ENCODE results near the gene AOC2.

DNA sequence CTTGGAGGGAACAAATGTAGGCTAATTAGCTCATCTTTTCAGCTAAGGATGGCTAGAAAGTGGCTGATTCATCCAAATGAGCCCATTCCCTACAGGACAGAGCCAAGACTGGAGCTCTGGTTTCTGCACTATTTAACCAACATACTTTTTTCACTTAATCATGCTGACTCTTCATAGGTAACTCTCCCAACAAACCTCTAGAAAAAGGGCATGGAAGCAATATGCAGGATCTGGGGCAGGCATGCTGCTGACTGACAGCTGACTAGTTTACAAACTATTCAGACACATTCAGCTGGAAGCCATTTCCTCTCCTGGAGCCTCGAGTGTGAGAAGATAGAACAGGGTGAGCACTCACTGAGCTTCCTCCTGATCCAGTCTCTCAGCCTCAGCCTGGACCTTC is 26.5 kb upstream of the AOC2 start:
- TF ChIP-seq, protein P1, sequence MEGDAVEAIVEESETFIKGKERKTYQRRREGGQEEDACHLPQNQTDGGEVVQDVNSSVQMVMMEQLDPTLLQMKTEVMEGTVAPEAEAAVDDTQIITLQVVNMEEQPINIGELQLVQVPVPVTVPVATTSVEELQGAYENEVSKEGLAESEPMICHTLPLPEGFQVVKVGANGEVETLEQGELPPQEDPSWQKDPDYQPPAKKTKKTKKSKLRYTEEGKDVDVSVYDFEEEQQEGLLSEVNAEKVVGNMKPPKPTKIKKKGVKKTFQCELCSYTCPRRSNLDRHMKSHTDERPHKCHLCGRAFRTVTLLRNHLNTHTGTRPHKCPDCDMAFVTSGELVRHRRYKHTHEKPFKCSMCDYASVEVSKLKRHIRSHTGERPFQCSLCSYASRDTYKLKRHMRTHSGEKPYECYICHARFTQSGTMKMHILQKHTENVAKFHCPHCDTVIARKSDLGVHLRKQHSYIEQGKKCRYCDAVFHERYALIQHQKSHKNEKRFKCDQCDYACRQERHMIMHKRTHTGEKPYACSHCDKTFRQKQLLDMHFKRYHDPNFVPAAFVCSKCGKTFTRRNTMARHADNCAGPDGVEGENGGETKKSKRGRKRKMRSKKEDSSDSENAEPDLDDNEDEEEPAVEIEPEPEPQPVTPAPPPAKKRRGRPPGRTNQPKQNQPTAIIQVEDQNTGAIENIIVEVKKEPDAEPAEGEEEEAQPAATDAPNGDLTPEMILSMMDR (IDR thresholded peaks at IDR 0.05): no peak
- no peak for TF ChIP-seq ZFX (IDR thresholded peaks at IDR 0.05; ENCODE audit: borderline replicate concordance)
